ENCODE data around the gene PPP1R18.

GRCh38 chr6:30655743-30656094, 30.7 kb downstream of the PPP1R18 start:
- TF ChIP-seq CTCF (IDR thresholded peaks at IDR 0.05) (no peak), POLR2AphosphoS5 (IDR thresholded peaks at IDR 0.05; ENCODE audit: insufficient read depth in 1 of 2, low read depth in 1 of 2) (no peak), POLR2A (IDR thresholded peaks at IDR 0.05) (no peak)

Data from vagina (tissue), 2 donors.